KBM-7 (cell line): Measurements from ENCODE around the gene SHANK2.

ENCODE experiments used
- DNase-seq: peaks from one replicate; pipeline ENCODE4 v3.0.0-alpha.2; 2015
- in situ Hi-C: fragments of 300-500 bp; cut with MboI; formaldehyde crosslinking; loops from 2 replicates; pipeline ENCODE4 v1.14.3; 2020; ENCODE audit warnings: low sequenced_read_pairs, low pct_unique_long_range_greater_than_20kb, mixed read lengths

SHANK2 gene

GRCh38 chr11:71227058-71227659 is 25.2 kb downstream of the SHANK2 start:
- in situ Hi-C loops = no loop called here

GRCh38 chr11:71223671-71224660 is 28.4 kb downstream of the SHANK2 start:
- in situ Hi-C loops = no loop called here
- DNase-seq = no peak

More at GRCh38 chr11:71227058-71227659, 25.2 kb downstream of the SHANK2 start:
- DNase-seq = no peak

DNA sequence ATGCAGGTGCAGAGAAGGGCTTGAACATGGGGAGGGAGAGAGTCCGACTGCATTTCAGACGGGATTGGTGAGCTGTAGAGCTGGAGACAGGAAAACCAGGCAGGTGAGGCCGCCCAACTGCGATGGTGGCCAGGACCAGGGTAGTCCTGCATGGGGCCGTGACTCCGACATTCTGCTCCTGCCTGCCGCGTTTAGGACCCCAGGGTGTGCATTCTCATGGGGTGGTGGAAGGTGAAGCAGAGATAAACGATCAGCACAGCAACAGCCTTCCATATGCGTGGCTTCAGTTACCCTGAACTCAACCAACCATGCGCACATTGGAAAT is 29.3 kb downstream of the SHANK2 start:
- in situ Hi-C loops = no loop called here
- DNase-seq = no peak

DNA sequence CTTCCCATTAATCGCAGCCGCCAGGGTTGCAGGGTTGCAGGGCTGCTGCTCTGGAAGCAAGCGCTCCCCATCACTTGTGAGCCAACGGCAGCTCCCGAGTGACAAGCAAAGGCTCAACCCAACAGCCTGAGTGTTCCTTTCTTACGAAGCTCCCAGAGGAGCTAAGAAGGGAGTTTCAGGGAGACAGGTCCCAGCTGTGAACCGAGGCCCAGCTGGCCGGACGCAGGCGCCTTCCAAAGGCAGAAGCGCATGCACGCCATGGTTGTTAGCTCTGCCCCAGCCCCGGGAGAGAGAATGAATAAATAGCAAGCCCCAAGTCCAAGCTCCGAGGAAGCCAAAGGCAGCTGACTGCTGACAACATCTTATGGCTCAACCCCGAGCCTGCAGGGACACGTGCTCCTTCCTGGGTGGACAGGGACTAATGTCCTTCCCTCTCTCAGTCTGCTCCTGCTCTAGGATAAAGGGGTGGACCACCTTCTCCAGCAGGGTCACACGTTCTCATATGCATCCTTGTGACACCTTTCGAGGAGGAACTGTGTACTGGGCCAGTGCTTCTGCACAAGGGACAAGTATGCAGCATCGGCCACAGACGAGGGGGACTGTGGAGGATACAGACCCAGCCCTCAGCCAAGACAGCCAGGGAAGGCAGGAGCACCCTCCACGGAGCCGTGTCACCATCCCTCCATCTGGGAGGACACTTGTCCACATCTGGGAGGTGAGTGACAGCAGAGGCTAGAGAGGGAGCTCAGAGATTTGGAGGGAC is 29.9 kb downstream of the SHANK2 start:
- in situ Hi-C loops = no loop called here

GRCh38 chr11:71221821-71222220 is 30.6 kb downstream of the SHANK2 start:
- no peak for DNase-seq

More for the DNA sequence above, 29.9 kb downstream of the SHANK2 start:
- DNase-seq = no peak

DNA sequence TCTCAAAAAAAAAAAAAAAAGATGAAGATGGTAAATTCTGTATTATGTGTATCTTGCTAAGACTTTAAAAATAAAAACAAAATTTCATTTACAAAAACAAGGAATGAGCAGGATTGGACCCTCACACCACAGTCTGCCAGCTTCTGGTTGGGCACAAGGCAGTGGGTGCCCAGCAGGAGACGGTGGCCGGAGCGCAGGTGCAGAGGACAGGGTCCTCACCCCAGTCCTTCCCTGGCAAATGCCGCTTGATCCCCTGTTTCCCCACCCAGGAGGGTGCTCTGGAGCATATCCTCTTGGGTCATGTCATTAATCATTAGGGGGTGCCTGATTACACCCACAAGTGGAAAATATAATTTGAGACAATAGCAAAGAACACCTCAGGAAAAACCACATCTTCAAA is 31.2 kb downstream of the SHANK2 start:
- no peak for DNase-seq
- in situ Hi-C loops = no loop called here

More at GRCh38 chr11:71221821-71222220, 30.6 kb downstream of the SHANK2 start:
- in situ Hi-C loops = no loop called here

- in situ Hi-C loops = no loop called here
- DNase-seq = no peak
Measured at GRCh38 chr11:71218789-71219499, 33.4 kb downstream of the SHANK2 start.

DNA sequence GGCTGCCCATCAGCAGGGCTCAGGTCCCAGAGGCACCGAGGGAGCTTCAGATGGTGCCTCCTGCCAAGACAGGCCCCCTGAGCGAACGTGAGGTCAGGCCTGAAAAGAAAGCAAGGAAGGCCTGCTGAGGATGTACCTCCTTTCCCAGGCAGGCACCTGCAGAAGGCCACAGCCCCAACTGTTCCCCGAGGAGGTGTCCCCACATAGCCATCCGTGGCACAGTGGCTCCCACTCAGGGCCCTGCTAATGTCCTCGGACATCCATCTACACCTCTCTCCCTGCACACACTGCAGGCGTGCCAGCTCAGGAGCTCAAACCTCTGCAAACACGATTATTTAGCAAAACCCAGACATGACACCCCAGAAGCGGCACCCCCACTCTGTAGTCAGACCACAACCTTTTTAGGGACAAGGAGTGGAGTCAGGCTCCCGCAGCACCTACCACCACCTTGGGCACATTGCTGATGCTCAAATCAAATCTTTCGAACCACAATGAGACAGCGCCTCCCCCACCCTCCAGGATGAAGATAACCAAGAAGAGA is 36.9 kb downstream of the SHANK2 start:
- no peak for DNase-seq

GRCh38 chr11:71214553-71215424 is 37.6 kb downstream of the SHANK2 start:
- in situ Hi-C loops = no loop called here
- DNase-seq = no peak

More for the DNA sequence above, 36.9 kb downstream of the SHANK2 start:
- in situ Hi-C loops = no loop called here

DNA sequence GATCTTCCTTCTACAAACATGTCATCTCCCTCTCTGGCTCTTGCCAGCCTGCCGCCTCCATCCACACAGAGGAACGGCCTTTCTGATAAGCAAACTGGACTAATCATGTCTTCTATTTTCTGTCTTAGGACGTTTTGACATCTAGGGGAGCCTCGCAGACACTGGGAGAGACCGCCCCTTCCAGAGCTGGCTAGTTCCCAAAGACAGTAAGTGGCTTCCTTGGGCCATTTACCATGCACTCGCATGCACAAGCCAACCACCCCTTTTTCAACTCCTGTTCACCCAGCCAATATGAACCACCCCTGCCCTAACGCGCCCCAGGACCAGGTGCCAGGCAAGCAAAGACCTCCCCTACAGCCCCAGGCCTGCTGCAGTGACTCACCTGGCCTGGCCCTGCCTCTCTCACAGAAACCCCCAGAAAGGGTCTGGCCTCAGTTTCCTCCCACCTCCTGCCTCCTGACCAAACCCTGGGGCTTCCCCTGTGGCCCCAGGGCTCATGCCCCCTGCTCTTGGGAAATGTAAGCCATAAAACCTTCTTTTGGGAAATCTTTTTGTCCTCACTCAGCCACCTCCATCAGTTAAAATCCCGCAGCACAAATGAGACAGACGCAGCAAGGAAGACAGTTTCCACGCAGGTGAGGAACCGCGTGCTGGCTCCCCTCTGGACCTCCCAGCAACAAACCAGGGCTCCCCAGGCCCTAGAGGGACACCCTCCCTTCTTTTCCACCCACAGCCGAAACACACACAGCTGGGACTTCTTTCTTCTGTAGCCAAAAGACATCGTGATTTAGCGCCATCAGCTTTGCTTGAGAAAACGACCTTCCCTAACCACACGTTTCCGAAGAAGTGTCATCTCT is 38.5 kb downstream of the SHANK2 start:
- in situ Hi-C loops = no loop called here

GRCh38 chr11:71212871-71213559 is 39.4 kb downstream of the SHANK2 start:
- no peak for DNase-seq
- in situ Hi-C loops = no loop called here

More for the DNA sequence above, 38.5 kb downstream of the SHANK2 start:
- no peak for DNase-seq

- in situ Hi-C loops = no loop called here
Measured at GRCh38 chr11:71211631-71212030, 40.7 kb downstream of the SHANK2 start.

DNA sequence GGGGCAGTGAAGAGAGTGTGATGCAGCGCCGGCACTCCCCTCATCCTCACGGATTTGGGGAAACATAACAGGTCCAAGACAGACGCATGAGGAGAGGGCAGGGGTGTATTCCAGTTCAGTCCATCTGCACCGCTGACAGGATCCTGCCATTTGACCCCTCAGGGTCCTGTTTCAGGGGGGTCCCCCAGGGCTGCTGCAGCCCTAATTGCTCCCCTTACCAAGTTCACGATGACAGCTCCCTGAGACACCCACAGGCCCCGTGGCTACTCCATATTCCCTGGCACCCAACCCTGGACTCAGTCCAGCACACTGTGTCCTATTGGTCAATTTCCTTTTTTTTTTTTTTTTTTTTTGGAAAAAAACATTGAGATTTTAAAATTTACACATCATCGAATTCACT is 41.5 kb downstream of the SHANK2 start:
- DNase-seq = no peak
- in situ Hi-C loops = no loop called here

More at GRCh38 chr11:71211631-71212030, 40.7 kb downstream of the SHANK2 start:
- DNase-seq = no peak

- in situ Hi-C loops = no loop called here
Measured at GRCh38 chr11:71209656-71210055, 42.7 kb downstream of the SHANK2 start.

GRCh38 chr11:71209181-71209580 is 43.2 kb downstream of the SHANK2 start:
- in situ Hi-C loops = no loop called here
- no peak for DNase-seq

More at GRCh38 chr11:71209656-71210055, 42.7 kb downstream of the SHANK2 start:
- DNase-seq = no peak

- in situ Hi-C loops = no loop called here
- DNase-seq = no peak
Measured at GRCh38 chr11:71208011-71208774, 44.2 kb downstream of the SHANK2 start.
